HG03432 (cell line): Measurements from ENCODE around the gene PRKCD.

ENCODE experiments used
- ATAC-seq: cut with Tn5 transposase; IDR thresholded peaks from one replicate; pipeline ENCODE4 v1.9.1; 2021; ENCODE audit warnings: mild to moderate bottlenecking, moderate library complexity; ENCODE audit not compliant: unreplicated experiment

PRKCD gene

GRCh38 chr3:53154881-53155285 lies 6.1 kb upstream of the PRKCD start:
- no peak for ATAC-seq

- ATAC-seq, result no peak
These were observed 5.2 kb upstream of the PRKCD start for GRCh38 chr3:53155760-53156159.

GRCh38 chr3:53156368-53156834 lies 4.6 kb upstream of the PRKCD start:
- no peak for ATAC-seq

GRCh38 chr3:53157974-53158580 lies 2.9 kb upstream of the PRKCD start:
- ATAC-seq, result no peak

GRCh38 chr3:53158765-53159155 lies 2.2 kb upstream of the PRKCD start:
- no peak for ATAC-seq

GRCh38 chr3:53159156-53160060 lies 1.6 kb upstream of the PRKCD start:
- no peak for ATAC-seq

- ATAC-seq, result no peak
These were observed 849 bp upstream of the PRKCD start for GRCh38 chr3:53160061-53160659.

GRCh38 chr3:53161450-53161819 lies 426 bp downstream of the PRKCD start:
- ATAC-seq, result peak; percentile 9

GRCh38 chr3:53161820-53162671 lies 1.0 kb downstream of the PRKCD start:
- ATAC-seq, result peak; percentile 27

- peak; percentile 27 for ATAC-seq
These were observed 1.8 kb downstream of the PRKCD start for GRCh38 chr3:53162672-53163443.

- ATAC-seq, result no peak
These were observed 2.7 kb downstream of the PRKCD start for GRCh38 chr3:53163444-53164387.

GRCh38 chr3:53164911-53165310 lies 3.9 kb downstream of the PRKCD start:
- no peak for ATAC-seq

- ATAC-seq, result no peak
These were observed 5.2 kb downstream of the PRKCD start for GRCh38 chr3:53166206-53166605.

- peak; percentile 24 for ATAC-seq
These were observed 5.8 kb downstream of the PRKCD start for GRCh38 chr3:53166781-53167291.

GRCh38 chr3:53167418-53168174 lies 6.6 kb downstream of the PRKCD start:
- peak; percentile 21 for ATAC-seq

- ATAC-seq, result no peak
These were observed 7.3 kb downstream of the PRKCD start for GRCh38 chr3:53168175-53168923.

- ATAC-seq, result no peak
These were observed 8.2 kb downstream of the PRKCD start for GRCh38 chr3:53169045-53169831.
